ENCODE data around the gene ATG16L2.

- TF ChIP-seq ZNF2 (tag by site-specific recombination; IDR thresholded peaks at IDR 0.05) (no peak), ATF2 (tag by site-specific recombination; IDR thresholded peaks at IDR 0.05; ENCODE audit: low read depth) (no peak), CTCF (tag by site-specific recombination; IDR thresholded peaks at IDR 0.05) (no peak), ZNF341 (tag by site-specific recombination; IDR thresholded peaks at IDR 0.05; ENCODE audit: low read depth) (no peak)
These were observed 32.7 kb upstream of the ATG16L2 start for GRCh38 chr11:72781313-72782080.

Measured in HEK293 (cell line).